C4-2B (cell line): ENCODE measurements around the gene ADD3.

ENCODE experiments used
- H3K27ac ChIP-seq: fragments of 450-650 bp; 2 replicates; pipeline ENCODE4 v1.5.1; 2017
- ZFX ChIP-seq: fragments of 450-650 bp; IDR thresholded peaks from 2 replicates; pipeline ENCODE4 v1.6.1; 2017
- TF ChIP-seq, protein P1 (sequence below): fragments of 450-650 bp; conservative IDR thresholded peaks from 2 replicates; pipeline ENCODE4 v1.5.1; 2017; ENCODE audit warnings: mild to moderate bottlenecking

The ADD3 gene

GRCh38 chr10:110065269-110065668 lies 57.5 kb downstream of the ADD3 start:
- TF ChIP-seq, protein P1, sequence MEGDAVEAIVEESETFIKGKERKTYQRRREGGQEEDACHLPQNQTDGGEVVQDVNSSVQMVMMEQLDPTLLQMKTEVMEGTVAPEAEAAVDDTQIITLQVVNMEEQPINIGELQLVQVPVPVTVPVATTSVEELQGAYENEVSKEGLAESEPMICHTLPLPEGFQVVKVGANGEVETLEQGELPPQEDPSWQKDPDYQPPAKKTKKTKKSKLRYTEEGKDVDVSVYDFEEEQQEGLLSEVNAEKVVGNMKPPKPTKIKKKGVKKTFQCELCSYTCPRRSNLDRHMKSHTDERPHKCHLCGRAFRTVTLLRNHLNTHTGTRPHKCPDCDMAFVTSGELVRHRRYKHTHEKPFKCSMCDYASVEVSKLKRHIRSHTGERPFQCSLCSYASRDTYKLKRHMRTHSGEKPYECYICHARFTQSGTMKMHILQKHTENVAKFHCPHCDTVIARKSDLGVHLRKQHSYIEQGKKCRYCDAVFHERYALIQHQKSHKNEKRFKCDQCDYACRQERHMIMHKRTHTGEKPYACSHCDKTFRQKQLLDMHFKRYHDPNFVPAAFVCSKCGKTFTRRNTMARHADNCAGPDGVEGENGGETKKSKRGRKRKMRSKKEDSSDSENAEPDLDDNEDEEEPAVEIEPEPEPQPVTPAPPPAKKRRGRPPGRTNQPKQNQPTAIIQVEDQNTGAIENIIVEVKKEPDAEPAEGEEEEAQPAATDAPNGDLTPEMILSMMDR: no peak
- TF ChIP-seq ZFX: no peak

GRCh38 chr10:110067960-110068770 lies 60.4 kb downstream of the ADD3 start:
- no peak for TF ChIP-seq ZFX
- TF ChIP-seq, protein P1: no peak
- no peak overlapping the region for H3K27ac ChIP-seq

More at GRCh38 chr10:110065269-110065668, 57.5 kb downstream of the ADD3 start:
- no peak overlapping the region for H3K27ac ChIP-seq

- H3K27ac ChIP-seq: no peak overlapping the region
- no peak for TF ChIP-seq ZFX
- TF ChIP-seq, protein P1: no peak
These were observed 61.0 kb downstream of the ADD3 start for GRCh38 chr10:110068780-110069179.

- no peak overlapping the region for H3K27ac ChIP-seq
- TF ChIP-seq, protein P1: no peak
- TF ChIP-seq ZFX: no peak
These were observed 61.8 kb downstream of the ADD3 start for GRCh38 chr10:110069502-110069982.

- no peak for TF ChIP-seq ZFX
- TF ChIP-seq, protein P1: no peak
- no peak overlapping the region for H3K27ac ChIP-seq
These were observed 66.1 kb downstream of the ADD3 start for GRCh38 chr10:110073896-110074295.

DNA sequence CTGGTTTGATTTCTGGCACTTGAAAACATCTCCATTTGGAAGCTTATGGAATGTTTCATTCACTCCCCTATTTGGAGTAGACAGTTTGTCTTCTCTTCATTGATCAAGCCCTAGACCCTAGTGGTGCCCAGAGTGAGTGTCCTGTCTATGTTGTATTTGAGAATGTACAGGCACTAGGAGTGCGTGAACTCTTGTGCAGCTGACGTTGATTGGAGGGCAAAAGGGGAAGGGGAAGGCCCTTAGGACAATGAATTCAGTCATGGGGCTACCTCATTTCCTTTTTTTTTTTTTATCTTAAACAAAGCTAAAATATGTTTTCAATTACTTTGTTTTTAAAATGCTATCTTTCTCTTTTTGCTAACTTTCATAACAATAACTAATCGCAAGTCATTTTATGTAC lies 66.5 kb downstream of the ADD3 start:
- no peak overlapping the region for H3K27ac ChIP-seq

More for the DNA sequence above, 66.5 kb downstream of the ADD3 start:
- TF ChIP-seq, protein P1: no peak
- no peak for TF ChIP-seq ZFX
